C1 segment of cervical spinal cord (tissue), 14 donors: ENCODE results near the gene NMNAT3.

ENCODE experiments used
- DNase-seq, 14 donors: peaks; one replicate each; lab custom pipeline; 2025; lab: John Stamatoyannopoulos, UW

NMNAT3 gene

DNA sequence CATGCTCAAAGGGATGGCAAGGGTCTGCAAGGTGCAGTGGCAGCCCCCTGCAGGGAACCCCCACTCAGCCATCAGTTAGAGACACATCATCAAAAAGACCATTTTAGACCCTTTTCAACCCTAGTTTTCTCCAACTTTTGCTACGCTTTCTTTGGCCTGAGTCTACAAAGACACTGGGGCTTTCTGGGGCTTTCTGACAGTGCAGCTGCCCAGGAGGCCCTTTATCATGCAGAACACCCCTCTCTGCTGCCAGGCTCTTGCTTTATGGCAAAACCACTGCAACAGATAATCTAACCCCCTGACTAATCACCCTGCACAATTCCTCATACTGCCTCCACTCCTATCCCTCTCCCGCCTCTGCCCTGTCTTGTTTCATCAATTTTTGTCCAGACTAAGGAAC is 2.4 kb downstream of the NMNAT3 start:
- DNase-seq: no peak

DNA sequence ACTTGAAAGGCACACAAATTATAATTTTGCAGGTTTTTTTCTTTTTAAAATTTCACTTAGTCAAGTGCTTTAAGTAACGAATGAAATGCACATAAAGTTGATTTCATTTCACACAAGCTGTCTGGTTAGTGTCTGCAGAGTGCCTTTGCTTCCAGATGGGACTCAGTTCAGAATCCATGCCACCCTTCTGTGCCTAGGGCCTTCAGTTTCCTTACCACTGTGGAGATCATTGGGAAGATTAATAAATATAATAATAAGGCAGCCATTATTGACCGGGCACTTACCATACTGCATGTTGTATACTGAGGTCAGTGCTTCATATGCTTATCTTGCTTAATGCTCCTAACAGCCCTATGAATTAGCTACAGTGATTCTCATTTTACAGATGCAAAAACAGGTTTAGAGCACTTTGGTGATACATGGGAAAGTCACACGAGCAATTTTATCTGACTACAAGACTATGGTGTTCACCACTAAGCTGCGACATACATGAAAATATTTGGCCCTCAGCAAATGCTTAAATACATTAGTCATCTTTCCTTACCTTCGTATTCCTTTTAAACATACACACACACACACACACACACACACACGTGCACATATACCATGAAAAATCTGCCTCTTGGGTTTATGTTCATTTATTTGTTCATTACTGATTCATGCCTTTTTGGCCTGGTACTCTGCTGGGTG is 3.1 kb downstream of the NMNAT3 start:
- DNase-seq: no peak

DNA sequence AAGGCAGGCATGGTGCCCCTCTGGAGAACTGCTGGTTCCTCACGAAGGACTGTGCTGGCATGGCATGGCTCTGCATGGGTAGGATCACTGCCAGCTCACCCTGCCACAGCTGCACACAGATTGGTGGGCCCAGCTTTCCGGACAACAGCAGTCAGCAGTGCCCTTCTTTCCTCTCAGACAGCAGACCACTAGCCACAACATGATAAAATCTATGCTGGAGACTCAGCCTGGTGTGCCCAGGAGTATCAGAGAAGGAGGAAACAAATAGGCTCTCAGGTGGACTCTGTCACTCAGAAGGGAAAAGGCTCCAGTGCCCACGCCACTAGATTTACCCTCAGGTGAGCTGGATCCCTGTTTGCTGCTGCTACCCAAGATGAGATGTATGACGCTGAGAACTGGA is 4.9 kb downstream of the NMNAT3 start:
- no peak for DNase-seq

DNA sequence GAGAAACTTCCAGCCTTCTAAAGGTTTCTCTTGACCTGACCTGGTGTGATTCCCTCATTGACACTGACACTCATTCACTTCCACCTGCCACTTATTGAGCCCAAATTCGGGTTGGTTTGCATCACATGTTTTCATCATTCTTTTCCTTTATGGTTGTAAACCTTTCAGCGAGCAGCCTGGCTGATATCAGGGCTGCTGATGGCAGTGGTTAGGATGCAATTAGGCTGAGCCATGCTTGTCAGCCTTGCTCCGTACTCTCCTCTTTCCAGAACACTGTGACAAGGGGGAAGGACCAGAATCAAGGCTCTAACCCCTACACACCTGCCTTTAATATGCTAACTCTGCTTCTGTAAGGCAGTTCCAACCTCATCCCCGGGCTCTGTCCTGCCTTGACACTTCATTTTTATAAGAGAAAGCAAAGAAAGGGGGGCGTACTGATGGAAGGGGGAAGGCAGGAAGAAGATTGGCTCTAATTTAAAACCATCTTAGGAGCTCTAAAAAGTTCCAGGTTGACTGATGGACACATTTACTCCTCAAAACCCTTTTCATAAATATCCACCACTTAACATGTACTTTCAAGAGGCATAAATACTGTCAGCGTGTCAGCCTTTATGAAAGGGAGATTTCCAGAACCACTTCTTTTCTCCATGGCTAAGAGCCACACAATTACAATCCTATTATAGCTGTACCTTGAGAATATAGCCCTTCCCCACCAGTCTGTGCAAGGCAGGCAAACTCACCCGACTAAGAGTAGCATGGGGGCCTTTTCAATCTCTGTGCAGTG is 5.7 kb downstream of the NMNAT3 start:
- DNase-seq: no peak

DNA sequence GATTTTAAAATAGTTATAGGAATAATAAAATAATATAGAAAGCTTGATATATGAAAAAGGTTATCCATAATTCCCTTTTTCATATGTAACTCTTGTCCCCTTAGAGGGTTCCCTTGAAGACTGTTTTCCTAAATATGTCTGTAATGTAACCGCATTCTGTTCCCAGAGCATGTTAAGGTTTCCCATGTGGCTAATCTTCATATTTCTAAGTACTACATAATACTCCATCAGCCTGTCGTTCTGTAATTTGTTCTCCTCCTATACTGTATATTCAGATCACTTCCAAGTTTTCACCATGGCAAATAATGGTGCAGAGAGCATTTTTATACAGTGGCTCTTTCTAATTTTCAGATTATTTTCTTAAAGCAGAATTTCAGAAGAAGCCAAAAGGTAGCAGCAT is 6.7 kb downstream of the NMNAT3 start:
- no peak for DNase-seq

DNA sequence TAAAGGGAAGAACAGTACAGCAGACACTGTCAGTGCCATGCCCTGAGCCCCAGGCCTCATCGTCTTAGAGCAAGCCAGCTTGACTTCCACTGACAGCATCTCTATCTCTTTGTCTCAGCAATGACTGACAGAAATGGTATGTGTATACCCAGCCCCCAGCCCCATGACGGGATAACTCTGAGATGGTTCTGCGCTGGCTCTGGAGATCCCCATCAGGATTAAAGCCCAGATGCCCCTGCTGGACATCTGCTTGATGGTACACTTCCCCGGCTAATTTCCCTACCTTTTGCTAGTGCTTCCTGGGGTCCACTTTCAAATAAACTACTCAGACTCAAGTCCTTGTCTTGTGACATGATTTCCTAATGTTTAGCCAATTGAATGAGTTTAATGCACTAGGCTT is 7.6 kb downstream of the NMNAT3 start:
- no peak for DNase-seq

DNA sequence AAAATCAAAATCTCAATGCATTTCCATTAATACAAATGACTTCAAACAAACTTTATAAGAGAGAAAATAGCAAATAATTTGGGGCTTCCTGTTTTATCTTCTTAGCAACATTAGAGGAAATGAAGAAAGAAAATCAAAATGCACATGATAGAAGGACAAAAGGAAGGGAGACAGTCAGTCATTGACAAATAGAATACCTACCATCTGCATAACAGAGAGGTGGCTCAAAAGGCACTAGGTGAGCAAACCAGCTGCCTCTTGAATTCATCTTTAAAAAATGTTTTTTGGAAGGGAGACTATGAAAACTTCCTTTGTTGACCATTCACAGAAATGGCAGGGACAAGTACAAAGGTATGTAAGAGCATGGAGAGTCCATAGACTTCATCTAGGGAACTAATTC is 9.4 kb downstream of the NMNAT3 start:
- no peak for DNase-seq

DNA sequence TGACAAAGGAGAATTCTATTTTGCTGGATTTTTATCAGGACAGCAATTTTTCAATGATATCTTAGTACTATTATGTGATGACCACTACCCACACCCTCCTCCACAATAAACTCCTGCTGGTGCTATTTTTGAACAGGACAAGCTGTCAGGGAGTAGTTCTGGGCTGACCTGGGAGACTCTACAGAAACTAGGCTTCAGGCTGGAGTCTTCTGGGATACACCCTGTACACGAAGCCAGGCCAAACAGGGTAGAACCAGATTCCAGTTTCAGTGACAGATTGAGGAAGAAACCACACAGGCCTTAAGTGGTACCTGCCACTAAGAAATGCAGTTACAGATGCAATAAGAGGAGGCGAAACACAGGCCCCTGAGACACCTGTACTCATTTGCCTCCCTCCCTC is 12.8 kb downstream of the NMNAT3 start:
- DNase-seq: no peak

DNA sequence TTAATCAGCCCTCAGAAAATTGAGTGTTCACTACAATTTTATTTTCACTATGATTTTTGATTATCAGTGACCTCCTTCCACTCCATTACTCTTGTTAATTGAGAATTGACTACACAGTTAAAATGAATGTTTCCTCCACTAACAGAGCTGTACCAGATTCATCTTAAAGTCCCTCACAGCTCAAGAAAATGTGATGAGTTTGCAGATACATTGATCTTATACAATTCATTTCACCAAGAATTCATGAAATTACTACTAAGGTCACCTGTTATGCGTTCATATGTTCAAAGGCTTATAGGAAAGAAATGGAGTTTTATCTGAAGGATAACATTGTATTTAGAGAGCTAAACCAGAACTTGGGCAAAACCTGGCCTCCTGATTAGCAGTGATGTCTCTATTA is 17.5 kb downstream of the NMNAT3 start:
- DNase-seq: no peak

DNA sequence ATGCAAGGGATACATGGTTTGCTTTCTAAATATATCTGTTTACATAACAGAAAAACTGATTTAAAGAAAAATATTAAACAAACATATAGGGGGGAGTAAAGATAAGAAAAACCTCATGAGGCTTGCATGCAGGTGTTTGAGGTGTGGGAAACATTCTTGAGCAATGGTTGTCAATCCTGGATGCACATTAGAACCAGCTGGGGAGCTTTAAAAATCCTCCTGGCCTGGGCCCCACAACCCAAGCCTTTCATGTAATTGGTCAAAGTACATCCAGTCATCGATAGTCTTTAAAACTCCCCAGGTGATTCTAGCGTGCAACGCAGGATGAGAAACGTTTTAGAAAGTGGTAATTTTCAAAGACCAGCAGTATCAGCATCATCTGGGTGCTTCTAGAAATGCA is 18.3 kb downstream of the NMNAT3 start:
- no peak for DNase-seq

DNA sequence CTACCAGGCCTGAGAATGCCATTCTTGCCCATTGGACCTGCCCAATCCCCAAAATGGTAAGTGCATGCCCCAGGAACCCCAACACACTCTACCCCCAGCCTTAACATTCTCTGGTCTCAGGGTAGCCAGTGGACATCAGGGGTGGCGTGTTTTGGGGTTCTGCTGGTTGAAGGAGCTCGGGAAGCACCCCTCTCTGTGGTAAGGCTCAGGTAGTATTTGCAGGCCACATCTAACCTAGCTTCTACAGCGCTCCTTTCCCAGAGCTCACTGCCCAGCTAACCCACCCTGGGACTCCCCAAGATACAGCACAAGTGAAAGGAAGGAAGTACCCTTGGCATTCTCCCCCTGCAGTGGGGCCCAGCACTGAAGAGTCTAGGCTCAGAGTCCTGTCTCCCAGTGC is 19.8 kb downstream of the NMNAT3 start:
- no peak for DNase-seq

DNA sequence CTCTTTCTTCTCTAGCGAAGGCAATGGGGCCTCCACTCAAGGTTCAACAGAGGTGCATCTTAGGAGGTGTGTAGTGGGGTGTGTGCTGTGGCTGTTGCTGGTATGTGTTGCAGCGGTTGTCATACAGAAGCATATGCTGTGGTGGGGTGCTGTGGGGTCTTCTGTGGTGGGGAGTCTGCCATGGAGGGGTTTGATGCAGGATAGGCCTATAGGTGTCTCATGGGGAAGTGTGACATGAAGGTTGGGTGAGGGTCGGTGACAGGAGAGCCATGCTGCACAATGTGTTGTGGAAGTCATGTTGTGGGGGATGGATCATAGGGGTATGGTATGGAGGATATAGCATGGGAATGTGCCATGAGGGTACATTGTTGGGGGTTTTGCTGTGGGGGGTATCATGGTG is 20.3 kb downstream of the NMNAT3 start:
- no peak for DNase-seq

DNA sequence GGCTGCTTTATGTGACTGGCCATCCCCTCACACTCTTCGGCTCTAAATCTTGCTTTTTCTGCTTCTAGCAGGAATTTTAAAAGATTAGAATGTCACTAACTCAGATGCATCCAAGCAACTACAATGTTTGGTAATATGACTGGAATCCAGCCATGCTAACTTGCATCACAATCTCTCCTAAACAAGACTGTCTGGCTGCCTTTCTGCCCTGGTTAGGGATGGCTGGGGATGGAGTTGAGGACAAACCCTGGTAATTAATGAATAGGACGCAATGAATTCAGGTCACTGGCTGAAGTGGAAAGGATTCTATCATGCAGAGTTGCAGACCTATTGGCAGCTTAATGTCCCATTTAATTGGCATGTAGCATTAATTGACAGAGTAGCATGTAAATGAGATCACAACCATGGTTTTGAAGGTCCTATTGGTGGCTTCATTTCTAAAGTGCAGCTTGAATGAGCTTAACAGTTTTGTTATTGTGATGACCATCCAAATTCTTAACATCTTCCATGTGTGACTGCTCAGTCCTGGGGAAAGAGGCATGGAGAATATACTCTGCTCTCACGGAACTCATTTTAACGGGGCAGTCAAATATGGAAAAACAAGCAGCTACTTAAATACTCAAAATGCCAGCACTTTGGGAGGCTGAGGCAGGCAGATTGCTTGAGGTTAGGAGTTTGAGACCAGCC is 21.7 kb downstream of the NMNAT3 start:
- DNase-seq: no peak

DNA sequence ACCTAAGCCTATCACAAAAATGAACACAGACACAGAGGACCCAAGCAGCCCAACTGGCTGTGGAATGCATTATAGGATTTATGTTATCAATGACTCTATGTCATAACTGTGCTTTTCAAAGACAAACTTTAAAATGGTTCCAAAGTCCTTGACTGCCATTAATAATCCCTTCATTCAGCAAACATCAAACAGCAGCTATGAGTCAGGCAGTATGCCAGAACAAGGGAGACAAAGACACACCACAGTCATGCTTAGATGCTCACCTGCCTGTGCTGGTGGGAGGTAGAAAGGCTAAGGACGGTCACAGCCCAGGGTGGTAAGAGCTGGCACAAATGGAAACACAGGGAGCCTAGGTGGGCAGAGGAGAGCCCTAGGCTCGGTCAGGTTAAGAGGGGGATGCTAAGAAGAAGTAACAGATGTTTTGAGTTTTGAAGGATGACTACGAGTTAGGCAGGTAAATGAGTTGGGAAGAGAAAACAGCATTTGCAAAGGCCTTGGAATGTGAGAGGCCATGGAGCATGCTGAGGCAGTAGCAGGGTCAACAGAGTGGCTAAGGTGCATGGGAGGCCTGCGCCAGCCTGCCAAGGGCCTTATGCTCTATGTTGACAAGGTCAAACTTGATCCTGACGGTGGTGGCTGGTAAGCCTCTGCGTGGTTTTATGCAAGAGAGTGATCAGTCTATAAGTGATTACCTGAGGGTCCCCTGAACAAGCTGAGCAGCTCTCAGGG is 23.0 kb downstream of the NMNAT3 start:
- DNase-seq: no peak

DNA sequence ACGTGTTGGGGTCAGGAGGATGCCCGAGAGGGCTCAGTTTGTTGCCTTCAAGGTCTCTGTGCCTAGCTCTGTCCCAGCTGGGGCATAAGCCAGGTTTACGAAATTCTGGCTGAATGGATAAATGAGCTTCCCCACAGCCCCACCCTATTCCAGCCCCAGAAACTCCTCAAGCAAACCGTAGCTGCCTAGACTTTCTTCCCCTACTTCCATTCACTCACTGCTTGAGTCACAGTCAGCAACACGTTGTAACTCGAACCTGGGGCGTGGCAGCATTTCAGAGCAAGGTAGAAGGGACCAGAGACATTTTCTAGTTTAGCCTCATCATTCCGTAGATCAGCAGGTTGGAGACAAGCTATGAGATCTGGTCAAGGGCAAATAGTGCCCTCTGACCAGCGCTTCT is 24.2 kb downstream of the NMNAT3 start:
- DNase-seq: no peak

DNA sequence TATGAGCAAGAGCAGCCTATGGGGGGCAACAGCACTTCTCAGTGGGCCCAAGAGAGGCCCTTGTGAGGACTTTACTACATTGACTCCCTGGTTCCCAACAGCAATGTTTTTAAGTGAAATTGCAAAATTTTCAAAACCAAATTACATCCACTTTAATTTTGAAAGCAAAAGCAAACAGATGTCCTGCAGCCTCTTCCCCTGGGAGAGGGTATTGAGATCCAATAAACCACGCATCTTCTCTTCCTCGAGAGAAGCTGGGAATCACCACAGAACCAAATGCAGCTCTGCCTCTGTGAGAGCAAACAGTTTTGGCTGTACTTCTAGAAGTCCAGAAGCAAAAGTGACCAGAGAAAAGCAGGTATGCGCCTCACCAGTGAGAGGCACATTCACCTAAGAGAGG is 25.2 kb downstream of the NMNAT3 start:
- no peak for DNase-seq

DNA sequence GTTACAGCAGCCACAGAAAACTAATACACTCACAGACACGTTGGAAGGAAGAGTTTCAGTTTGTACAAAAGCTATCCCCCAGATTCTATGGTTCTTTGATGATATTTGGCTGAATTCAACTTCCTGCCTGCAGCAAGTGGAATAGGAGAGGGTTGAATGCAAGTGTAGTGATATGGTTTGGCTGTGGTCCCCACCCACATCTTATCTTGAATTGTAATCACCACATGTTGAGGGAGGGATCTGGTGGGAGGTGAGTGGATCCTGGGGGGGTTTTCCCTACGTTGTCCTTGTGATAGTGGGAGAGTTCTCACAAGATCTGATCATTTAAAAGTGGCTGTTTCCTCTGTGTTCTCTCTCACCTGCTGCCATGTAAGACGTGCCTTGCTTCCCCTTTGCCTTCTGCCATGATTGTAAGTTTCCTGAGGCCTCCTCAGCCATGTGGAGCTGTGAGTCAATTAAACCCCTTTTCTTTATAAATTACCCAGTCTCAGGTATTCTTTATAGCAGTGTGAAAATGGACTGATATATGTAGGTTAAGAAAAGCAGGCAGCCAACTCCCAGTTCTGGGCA is 29.8 kb downstream of the NMNAT3 start:
- no peak for DNase-seq

DNA sequence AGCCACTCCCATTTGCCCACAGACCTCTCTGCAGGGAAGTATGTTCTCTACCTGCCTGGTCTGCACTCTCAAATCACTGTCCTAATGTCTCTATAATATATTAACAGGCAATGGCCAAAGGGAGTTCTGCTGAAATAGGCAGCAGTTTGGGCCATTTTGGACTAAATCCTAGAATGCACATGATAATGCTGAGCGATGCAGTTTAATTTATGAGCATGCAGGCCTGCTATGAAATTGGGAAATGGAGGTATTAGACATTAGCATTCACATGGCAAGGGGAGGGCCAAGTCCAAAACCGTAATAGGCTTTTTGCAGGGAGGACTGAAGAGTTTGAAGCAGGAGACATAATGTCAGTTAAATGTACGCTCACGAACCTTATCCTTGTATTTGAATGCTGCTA is 31.3 kb downstream of the NMNAT3 start:
- DNase-seq: no peak

DNA sequence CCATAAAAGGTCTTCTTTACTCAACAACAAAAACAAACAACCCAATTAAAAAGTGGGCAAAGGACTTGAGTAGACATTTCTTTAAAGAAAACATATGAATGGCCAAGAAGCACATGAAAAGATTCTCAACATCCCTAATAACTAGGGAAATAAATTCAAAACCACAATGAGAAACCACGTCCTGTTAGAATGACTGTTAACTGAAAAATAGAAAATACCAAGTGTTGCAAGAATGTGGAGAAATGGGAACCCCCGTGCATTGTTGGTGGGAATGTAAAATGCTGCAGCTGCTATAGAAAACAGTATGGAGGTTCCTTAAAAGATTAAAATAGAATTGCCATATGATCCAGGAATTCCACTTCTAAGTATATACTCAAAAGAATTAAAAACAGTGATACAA is 34.8 kb downstream of the NMNAT3 start:
- no peak for DNase-seq

DNA sequence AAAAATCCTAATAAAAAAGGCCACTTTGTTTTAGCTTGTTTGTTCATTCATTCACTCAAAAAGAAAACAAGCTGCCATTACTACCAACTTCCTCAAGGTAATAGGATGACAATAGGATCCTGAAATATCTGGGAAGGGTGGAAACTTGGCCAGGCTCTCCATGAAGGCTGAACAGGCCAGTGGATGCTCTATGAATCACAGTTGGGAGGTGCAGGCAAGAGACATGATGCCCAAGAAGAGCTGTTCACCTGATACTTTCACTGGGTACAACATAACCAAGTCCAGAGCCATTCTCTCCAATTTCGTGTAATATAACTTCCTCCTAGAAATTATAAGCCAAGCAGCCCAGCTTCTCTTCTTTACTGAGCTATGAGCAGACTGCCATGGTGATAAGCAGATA is 37.3 kb downstream of the NMNAT3 start:
- DNase-seq: no peak

DNA sequence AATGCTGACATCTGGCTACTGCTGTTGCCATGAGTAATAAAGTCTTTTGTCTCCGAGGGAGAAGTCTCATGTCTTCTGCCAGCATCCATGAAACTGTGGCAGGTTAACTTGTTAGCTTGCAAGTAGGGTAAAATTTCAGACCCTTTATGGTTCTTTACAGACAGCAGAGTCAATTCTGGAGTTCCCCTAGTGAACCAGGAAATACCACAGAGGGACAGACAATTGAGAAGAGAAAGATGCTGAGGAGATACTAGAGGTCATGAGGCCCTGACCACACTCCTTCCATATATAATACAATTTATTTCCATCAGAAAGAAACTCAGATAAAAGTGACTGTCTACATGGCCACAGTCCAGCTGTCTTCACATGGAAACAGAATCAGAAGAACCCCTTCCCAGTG is 38.1 kb downstream of the NMNAT3 start:
- DNase-seq: no peak

DNA sequence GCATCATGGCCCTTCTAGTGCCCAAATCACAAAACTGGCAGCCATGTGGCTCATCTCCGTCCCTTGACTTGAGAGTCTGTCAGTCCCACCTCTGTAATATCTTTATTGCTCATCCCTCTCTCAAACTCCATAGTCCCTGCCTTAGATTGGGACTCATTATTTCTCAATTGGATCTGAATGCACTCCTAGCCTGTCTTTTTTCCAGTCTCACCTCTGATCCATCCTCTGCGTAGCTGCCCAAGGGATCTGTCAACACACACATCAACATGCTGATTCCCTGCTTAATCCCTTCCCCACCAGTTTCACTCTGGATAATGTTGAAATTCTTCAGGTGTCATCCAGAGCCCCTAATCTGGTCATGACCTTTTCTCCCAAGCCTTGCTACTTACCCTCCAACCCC is 39.3 kb downstream of the NMNAT3 start:
- no peak for DNase-seq
